ENCODE measurements around the gene DMXL2. TPM values are rescaled to one million over a fixed set of nuclear protein-coding genes. Genes with fewer than 3 reads are reported as not detected.

Gene DMXL2
- total and polyA plus RNA-seq, 12 donors, result 4.5 to 18.6 (median 6.9) TPM

DNA sequence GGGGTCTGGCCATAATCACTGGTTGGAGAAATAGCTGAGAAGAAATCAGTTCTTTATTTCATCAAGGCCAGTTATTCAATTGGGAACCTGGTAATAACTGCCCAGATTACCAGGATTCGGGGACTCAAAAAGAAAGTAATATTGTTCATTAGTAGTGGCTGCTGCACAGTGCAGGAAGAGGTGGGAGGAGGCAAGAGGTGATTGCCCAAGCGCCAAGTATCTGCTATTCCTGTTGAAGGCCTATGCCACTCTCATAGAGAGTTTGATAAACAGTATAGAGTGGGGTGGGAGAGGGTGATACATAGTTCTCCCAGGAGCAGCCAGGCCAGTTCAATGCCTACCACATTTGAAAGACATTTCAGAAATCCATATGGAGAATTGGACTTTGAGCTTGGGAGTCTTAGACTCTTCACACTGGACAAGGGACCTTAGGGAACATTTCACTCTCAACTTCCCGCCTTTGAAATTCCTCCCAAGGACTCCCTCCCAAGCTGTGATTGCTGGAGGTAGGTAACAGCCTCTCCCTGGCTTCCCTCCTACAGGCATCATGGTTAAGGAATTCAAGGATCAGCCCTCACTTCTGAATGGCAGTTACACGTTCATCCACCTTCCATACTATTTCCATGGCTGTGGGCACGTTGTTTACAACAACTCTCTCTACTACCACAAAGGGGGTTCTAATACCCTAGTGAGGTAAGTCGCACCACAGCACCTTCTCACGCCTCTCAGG is 221.4 kb downstream of the DMXL2 start:
- TF ChIP-seq, protein P1, sequence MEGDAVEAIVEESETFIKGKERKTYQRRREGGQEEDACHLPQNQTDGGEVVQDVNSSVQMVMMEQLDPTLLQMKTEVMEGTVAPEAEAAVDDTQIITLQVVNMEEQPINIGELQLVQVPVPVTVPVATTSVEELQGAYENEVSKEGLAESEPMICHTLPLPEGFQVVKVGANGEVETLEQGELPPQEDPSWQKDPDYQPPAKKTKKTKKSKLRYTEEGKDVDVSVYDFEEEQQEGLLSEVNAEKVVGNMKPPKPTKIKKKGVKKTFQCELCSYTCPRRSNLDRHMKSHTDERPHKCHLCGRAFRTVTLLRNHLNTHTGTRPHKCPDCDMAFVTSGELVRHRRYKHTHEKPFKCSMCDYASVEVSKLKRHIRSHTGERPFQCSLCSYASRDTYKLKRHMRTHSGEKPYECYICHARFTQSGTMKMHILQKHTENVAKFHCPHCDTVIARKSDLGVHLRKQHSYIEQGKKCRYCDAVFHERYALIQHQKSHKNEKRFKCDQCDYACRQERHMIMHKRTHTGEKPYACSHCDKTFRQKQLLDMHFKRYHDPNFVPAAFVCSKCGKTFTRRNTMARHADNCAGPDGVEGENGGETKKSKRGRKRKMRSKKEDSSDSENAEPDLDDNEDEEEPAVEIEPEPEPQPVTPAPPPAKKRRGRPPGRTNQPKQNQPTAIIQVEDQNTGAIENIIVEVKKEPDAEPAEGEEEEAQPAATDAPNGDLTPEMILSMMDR (IDR thresholded peaks at IDR 0.05), result no peak
- Histone ChIP-seq H3K4me3 (no peak overlapping the region), H3K27ac (no peak overlapping the region), H3K4me1 (peaks cover 0 to 6% (median 0%) of the 10 kb centered on the region in 9 donors), H3K27me3 (peaks cover 0 to 3% (median 0%) of the 10 kb centered on the region in 7 donors), H3K9me3 (no peaks in the 10 kb centered on the region), H3K36me3 (no peaks in the 10 kb centered on the region)
- DNase-seq, result no peak
- 86 to 89% methylated on average over 7 of the region's 7 CpGs for WGBS, 2 donors
- intact Hi-C loops (cut with DNase I), result loop anchor here in 1 of 10 donors (5.0 kb wide), 1 partner anchor 239 kb away; no protein-coding TSS in a partner anchor
- ATAC-seq, result no peak

DNA sequence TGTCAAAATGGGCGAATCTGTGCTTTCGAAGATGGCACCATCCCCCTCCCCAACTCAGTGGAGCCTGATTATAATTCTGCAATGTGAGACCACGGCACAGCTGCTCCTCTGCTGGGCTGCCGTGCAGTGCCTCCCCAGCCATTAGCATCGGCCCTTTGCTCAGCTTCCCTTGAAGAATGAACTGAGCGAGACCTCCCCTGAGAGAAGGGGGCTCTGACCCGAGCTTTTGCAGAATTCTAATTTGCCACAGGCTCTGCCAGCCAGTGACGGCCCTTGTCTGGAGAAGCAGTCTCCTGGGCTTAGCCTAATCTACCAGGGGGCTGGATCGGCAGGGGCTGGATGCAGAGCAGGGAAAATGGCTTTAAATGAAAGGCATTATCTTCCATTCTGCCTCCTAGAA is 223.9 kb downstream of the DMXL2 start:
- Histone ChIP-seq H3K27ac (no peak overlapping the region), H3K9me3 (no peaks in the 10 kb centered on the region), H3K27me3 (peaks cover 0 to 3% (median 0%) of the 10 kb centered on the region in 7 donors), H3K36me3 (no peaks in the 10 kb centered on the region), H3K4me3 (no peak overlapping the region), H3K4me1 (peaks cover 0 to 6% (median 0%) of the 10 kb centered on the region in 9 donors)
- TF ChIP-seq, protein P1 (IDR thresholded peaks at IDR 0.05), result no peak
- intact Hi-C loops (cut with DNase I), result no loop called here
- DNase-seq (no peak), ATAC-seq (no peak)
- WGBS, 2 donors, result 60 to 65% methylated on average over 9 of the region's 9 CpGs

Other genes with a start within 250 kb of the DMXL2 start
- under 1 TPM in 1 of 10 donors, not detected in 9; 0.13 TPM for gene SCG3, start 58.7 kb upstream of the DMXL2 start, total RNA-seq
- under 1 TPM in 1 of 2 donors, not detected in 1; 0.04 TPM for gene SCG3, start 58.7 kb upstream of the DMXL2 start, polyA plus RNA-seq
- gene LYSMD2, start 114.9 kb upstream of the DMXL2 start, total RNA-seq, result 1 to 10 TPM; 1.7 to 8.6 (median 3.9) TPM
- gene LYSMD2, start 114.9 kb upstream of the DMXL2 start, polyA plus RNA-seq, result 1 to 10 TPM; 5.0 to 8.6 TPM
- 1 to 10 TPM; 2.8 to 8.5 (median 5.1) TPM for gene TMOD2, start 128.8 kb upstream of the DMXL2 start, total RNA-seq
- gene TMOD2, start 128.8 kb upstream of the DMXL2 start, polyA plus RNA-seq, result 1 to 10 TPM; 1.5 to 2.6 TPM
- gene TMOD3, start 206.9 kb upstream of the DMXL2 start, total RNA-seq, result 10 to 100 TPM; 15.2 to 28.7 (median 18.2) TPM
- gene TMOD3, start 206.9 kb upstream of the DMXL2 start, polyA plus RNA-seq, result 10 to 100 TPM in 1 of 2 donors, 1 to 10 TPM in 1; 5.4 to 21.6 TPM

Measured in heart right ventricle (tissue), 16 donors.